Upper lobe of right lung (tissue), 1 donor: ENCODE measurements around the gene CD79A. TPM values are rescaled to one million over a fixed set of nuclear protein-coding genes. Genes with fewer than 3 reads are reported as not detected.

Experiments
- ATAC-seq: fragments of 200-7000 bp; cut with Tn5 transposase; one replicate; pipeline ENCODE4 v1.9.1; 2020; ENCODE audit warnings: mild to moderate bottlenecking, moderate library complexity
- DNase-seq: peaks from one replicate; pipeline ENCODE4 v3.0.0-alpha.2; 2020
- H3K27ac ChIP-seq: fragments of 200-600 bp; one replicate; pipeline ENCODE4 v1.8.0; 2022
- H3K27me3 ChIP-seq: fragments of 200-600 bp; one replicate; pipeline ENCODE4 v1.8.0; 2022; ENCODE audit warnings: mild to moderate bottlenecking
- H3K36me3 ChIP-seq: fragments of 200-600 bp; one replicate; pipeline ENCODE4 v1.8.0; 2022
- H3K4me1 ChIP-seq: fragments of 200-600 bp; one replicate; pipeline ENCODE4 v1.8.0; 2022
- H3K4me3 ChIP-seq: fragments of 200-600 bp; one replicate; pipeline ENCODE4 v1.8.0; 2022; ENCODE audit warnings: mild to moderate bottlenecking
- H3K9me3 ChIP-seq: fragments of 200-600 bp; one replicate; pipeline ENCODE4 v1.8.0; 2022
- intact Hi-C: fragments of 100-400 bp; cut with DNase I; formaldehyde crosslinking; loops from one replicate; pipeline ENCODE4 v1.11.0; 2022
- long read RNA-seq: library from polyadenylated mRNA; unstranded; transcript quantifications from one replicate; pipeline ENCODE4 v2.0.0, GENCODE V29; 2021
- total RNA-seq: library from RNA; stranded (reverse); fragmentation: NEBNext Ultra II Directional; extraction: Animal tissue kit (Norgen Biotek cat#: 25700); gene quantifications from one replicate; pipeline ENCODE4 v1.2.1, GENCODE V29; 2021
- TF ChIP-seq, protein P1 (sequence below): fragments of 200-600 bp; IDR thresholded peaks from one replicate; pipeline ENCODE4 v1.8.0; 2022; ENCODE audit warnings: antibody characterized with exemption
- donor health status: DM: no; HTN: yes; CAD: no; lungs with severe emphysema.

CD79A gene
- total RNA-seq, result 1.4 TPM
- long read RNA-seq, partial matches to known transcripts, result 1 of 1 reads
- long read RNA-seq, other reads (novel, unspliced or antisense), result 0 of 1 reads

- Histone ChIP-seq H3K4me3 (no peak within 1 kb of the TSS), H3K9me3 (no peaks in the 10 kb centered on the region), H3K27me3 (no peaks in the 10 kb centered on the region), H3K4me1 (peaks cover 16% of the 10 kb centered on the region), H3K27ac (peak within 1 kb of the TSS; percentile 42), H3K36me3 (peaks cover 4% of the 10 kb centered on the region)
- TF ChIP-seq, protein P1, sequence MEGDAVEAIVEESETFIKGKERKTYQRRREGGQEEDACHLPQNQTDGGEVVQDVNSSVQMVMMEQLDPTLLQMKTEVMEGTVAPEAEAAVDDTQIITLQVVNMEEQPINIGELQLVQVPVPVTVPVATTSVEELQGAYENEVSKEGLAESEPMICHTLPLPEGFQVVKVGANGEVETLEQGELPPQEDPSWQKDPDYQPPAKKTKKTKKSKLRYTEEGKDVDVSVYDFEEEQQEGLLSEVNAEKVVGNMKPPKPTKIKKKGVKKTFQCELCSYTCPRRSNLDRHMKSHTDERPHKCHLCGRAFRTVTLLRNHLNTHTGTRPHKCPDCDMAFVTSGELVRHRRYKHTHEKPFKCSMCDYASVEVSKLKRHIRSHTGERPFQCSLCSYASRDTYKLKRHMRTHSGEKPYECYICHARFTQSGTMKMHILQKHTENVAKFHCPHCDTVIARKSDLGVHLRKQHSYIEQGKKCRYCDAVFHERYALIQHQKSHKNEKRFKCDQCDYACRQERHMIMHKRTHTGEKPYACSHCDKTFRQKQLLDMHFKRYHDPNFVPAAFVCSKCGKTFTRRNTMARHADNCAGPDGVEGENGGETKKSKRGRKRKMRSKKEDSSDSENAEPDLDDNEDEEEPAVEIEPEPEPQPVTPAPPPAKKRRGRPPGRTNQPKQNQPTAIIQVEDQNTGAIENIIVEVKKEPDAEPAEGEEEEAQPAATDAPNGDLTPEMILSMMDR, result no peak
- peak; percentile 34 for ATAC-seq
- DNase-seq, result no peak
- intact Hi-C loops, result no loop called here
These were observed at the start of gene CD79A for GRCh38 chr19:41876847-41877832. TSS of gene CD79A (plus strand) at chr19:41877279. CDS start at chr19:41877305, 26 bp downstream.

DNA sequence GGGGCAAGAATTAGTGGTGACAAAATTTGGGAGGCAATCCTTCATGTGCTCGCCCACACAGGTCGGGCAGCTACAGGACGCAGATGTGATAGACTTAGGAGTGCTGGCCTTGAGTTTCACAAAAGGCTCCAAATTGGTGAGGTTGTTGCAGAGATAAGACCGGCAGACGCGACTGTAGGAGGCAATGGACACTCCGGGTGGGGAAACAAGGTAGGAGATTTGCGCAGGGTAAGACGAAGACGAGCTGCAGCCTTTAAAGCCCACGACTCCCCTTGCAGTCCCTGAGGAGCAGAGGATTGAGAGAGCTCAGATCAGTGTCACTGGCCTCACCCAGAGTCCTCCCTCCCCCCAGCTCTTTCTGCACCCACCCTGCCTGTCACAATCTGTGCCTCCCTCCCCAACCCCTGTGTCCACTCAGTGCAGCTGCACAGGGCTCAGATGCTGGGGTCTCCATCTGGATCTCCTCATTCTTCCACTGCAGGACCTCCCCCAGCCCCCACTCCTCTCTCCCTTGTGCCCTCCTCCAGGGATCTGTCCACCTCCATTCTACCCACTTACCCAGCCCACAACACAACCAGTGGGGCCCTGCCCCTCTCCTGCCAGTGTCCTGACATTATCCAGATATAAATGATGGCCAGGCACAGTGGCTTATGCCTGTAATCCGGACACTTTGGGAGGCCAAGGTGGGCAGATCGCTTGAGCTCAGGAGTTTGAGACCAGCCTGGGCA, 38.9 kb upstream of the CD79A start:
- no peak for ATAC-seq
- Histone ChIP-seq H3K4me1 (no peaks in the 10 kb centered on the region), H3K4me3 (no peak overlapping the region), H3K9me3 (no peaks in the 10 kb centered on the region), H3K27ac (no peak overlapping the region), H3K36me3 (no peaks in the 10 kb centered on the region), H3K27me3 (peaks cover 25% of the 10 kb centered on the region)
- intact Hi-C loops, result no loop called here
- TF ChIP-seq, protein P1, result no peak
- peak; percentile 30 for DNase-seq

GRCh38 chr19:41839211-41839610, 37.9 kb upstream of the CD79A start:
- no peaks in the 10 kb centered on the region for H3K36me3 ChIP-seq
- DNase-seq (no peak), ATAC-seq (no peak)
- intact Hi-C loops, result no loop called here
- TF ChIP-seq, protein P1, result no peak
- no peak overlapping the region for H3K4me3 ChIP-seq
- no peak overlapping the region for H3K27ac ChIP-seq
- peaks cover 25% of the 10 kb centered on the region for H3K27me3 ChIP-seq
- no peaks in the 10 kb centered on the region for H3K9me3 ChIP-seq
- H3K4me1 ChIP-seq, result no peaks in the 10 kb centered on the region

GRCh38 chr19:41843371-41843770, 33.7 kb upstream of the CD79A start:
- intact Hi-C loops, result no loop called here
- no peak overlapping the region for H3K4me3 ChIP-seq
- no peaks in the 10 kb centered on the region for H3K4me1 ChIP-seq
- H3K27me3 ChIP-seq, result peaks cover 9% of the 10 kb centered on the region
- no peak overlapping the region for H3K27ac ChIP-seq
- ATAC-seq (no peak), DNase-seq (peak; percentile 52)
- no peaks in the 10 kb centered on the region for H3K9me3 ChIP-seq
- TF ChIP-seq, protein P1, result no peak
- no peaks in the 10 kb centered on the region for H3K36me3 ChIP-seq

DNA sequence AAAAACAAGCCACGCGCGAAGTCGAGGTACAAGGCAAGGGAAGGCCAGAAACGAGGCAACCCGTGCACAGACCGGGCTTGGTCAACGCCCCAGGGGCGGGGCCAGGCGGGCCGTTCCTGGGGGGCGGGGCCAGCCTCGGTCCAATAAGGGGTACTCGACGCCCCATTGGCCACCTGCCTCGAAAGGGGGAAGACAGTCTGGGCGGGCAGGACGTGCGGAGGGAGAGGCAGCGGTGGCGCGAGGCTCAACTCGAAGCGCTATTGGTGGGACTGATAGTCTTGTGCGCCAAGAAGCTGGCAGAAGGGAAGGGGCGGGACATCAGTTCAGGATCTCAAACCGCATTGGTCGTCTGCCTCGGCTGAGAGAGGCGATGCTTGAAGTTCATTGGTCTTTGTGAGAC, 32.5 kb upstream of the CD79A start, which contains the start of gene LYPD4:
Gene LYPD4 (minus strand): TSS at position 83 of the 400 bp plus-strand sequence. CDS start 5,398 bp downstream, outside the sequence.
- TF ChIP-seq, protein P1, result no peak
- intact Hi-C loops, result no loop called here
- Histone ChIP-seq H3K4me3 (no peak within 1 kb of the TSS), H3K4me1 (no peaks in the 10 kb centered on the region), H3K27me3 (no peaks in the 10 kb centered on the region), H3K36me3 (no peaks in the 10 kb centered on the region), H3K27ac (no peak within 1 kb of the TSS), H3K9me3 (no peaks in the 10 kb centered on the region)
- DNase-seq (peak; percentile 57), ATAC-seq (no peak)
